GM10847 (cell line): Measurements from ENCODE around the gene ATP6V1B1.

ENCODE experiments used
- POLR2A ChIP-seq: IDR thresholded peaks from 2 replicates; pipeline ENCODE4 v1.6.1; 2011; ENCODE audit not compliant: insufficient read length; ENCODE audit errors: extremely low read depth

ATP6V1B1 gene

GRCh38 chr2:70961648-70961994 lies 25.9 kb downstream of the ATP6V1B1 start:
- no peak for TF ChIP-seq POLR2A

GRCh38 chr2:70962211-70962884 lies 26.6 kb downstream of the ATP6V1B1 start:
- no peak for TF ChIP-seq POLR2A

DNA sequence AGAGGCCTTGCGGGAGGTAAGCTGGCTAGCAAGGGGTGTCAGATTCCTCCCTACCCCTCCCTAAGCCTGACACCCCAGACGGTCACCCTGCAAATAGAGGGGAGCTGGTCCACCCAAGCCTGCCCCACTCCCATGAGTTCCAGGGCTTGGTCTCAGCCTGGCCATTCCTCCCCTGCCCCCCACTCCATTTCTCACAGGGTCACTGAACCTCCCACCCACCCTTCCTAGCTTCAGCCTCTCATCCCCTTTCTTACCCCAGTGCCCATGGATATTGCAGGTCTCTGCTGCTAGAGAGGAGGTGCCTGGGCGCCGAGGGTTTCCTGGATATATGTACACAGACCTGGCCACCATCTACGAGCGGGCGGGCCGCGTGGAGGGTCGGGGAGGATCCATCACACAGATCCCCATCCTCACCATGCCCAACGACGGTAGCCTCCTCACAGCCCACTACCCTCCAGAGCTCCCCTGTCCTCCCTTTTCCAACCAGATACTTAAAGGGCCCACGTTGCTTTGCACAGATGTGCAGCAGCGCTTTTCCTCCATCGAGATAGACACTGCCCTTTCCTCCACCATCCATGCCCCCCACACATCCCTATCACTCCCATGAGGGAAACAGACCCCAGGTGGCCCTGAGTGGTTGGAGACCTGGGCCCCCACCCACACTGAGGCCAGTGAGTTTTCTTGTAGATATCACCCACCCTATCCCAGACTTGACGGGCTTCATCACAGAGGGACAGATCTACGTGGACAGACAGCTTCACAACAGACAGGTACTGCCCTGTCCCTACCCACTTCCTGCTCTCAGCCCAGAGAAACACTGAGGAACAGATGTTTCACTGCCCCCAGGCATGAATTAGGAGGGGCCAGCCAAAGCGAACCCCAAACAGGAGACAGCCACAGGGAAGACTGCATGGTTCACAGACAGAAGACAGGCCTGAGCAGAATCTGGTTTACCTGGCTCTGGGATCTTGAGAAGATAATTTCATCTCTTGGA lies 27.5 kb downstream of the ATP6V1B1 start:
- no peak for TF ChIP-seq POLR2A

GRCh38 chr2:70964133-70964532 lies 28.4 kb downstream of the ATP6V1B1 start:
- TF ChIP-seq POLR2A = no peak

GRCh38 chr2:70964596-70965386 lies 29.1 kb downstream of the ATP6V1B1 start:
- TF ChIP-seq POLR2A = no peak

- TF ChIP-seq POLR2A = no peak
Observed at GRCh38 chr2:70965506-70965905, 29.8 kb downstream of the ATP6V1B1 start.

- TF ChIP-seq POLR2A = no peak
Observed at GRCh38 chr2:70966681-70967080, 31.0 kb downstream of the ATP6V1B1 start.

DNA sequence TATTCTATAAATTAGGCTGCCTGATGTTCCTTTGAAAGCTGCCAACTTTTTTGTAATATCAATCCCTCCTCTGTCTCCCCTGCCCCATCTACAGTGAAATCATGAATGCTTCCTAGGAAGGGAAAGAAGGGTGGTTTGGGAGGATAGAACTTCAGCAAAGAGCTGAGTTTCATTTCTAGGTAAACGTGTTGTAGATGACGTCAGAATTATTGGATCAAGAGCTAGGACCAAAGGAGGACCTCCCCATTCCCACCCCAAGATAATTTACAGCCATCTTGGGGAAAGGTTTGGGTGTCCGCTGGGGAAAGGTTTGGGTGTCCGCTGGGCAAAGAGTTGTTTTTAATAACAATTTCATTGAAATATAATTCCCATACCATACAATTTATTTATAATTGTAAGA lies 31.5 kb downstream of the ATP6V1B1 start:
- TF ChIP-seq POLR2A = no peak

GRCh38 chr2:70974592-70974991 lies 38.9 kb downstream of the ATP6V1B1 start:
- no peak for TF ChIP-seq POLR2A

GRCh38 chr2:70975237-70975636 lies 39.5 kb downstream of the ATP6V1B1 start:
- TF ChIP-seq POLR2A = no peak

GRCh38 chr2:70977605-70978205 lies 42.0 kb downstream of the ATP6V1B1 start:
- no peak for TF ChIP-seq POLR2A

- TF ChIP-seq POLR2A = no peak
Observed at GRCh38 chr2:70978341-70979179, 42.9 kb downstream of the ATP6V1B1 start, which contains the start of gene ANKRD53. TSS of gene ANKRD53 (plus strand) at chr2:70978630. CDS start at chr2:70978646, 16 bp downstream.

- TF ChIP-seq POLR2A = no peak
Observed at GRCh38 chr2:70979180-70979488, 43.4 kb downstream of the ATP6V1B1 start.

DNA sequence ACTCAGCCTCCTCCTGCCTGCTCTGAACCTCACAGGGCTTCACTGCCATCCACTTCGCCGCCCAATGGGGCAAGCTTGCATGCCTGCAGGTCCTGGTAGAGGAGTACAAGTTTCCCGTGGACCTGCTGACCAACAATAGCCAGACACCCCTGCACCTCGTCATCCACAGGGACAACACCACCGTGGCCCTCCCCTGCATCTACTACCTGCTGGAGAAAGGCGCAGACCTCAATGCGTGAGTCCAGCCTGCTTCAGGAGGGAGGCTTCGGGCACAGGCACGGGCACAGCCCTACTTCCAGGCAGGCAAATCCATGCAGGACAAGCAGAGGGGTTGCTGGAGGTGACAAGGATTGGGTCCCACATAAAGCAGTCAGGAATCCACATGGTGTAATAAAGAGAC lies 43.9 kb downstream of the ATP6V1B1 start:
- no peak for TF ChIP-seq POLR2A
